Mesangial cell (primary cell): Measurements from ENCODE around the gene PARD3. TPM values are rescaled to one million over a fixed set of nuclear protein-coding genes. Genes with fewer than 3 reads are reported as not detected.

Source experiments
- total RNA-seq: library from RNA; depleted of rRNA; stranded (reverse); fragments of >200 nt; gene quantifications from 2 replicates; pipeline ENCODE4 v1.2.3, GENCODE V29; 2015

PARD3 gene
- total RNA-seq, result 44.6 and 56.0 TPM in 2 replicates

DNA sequence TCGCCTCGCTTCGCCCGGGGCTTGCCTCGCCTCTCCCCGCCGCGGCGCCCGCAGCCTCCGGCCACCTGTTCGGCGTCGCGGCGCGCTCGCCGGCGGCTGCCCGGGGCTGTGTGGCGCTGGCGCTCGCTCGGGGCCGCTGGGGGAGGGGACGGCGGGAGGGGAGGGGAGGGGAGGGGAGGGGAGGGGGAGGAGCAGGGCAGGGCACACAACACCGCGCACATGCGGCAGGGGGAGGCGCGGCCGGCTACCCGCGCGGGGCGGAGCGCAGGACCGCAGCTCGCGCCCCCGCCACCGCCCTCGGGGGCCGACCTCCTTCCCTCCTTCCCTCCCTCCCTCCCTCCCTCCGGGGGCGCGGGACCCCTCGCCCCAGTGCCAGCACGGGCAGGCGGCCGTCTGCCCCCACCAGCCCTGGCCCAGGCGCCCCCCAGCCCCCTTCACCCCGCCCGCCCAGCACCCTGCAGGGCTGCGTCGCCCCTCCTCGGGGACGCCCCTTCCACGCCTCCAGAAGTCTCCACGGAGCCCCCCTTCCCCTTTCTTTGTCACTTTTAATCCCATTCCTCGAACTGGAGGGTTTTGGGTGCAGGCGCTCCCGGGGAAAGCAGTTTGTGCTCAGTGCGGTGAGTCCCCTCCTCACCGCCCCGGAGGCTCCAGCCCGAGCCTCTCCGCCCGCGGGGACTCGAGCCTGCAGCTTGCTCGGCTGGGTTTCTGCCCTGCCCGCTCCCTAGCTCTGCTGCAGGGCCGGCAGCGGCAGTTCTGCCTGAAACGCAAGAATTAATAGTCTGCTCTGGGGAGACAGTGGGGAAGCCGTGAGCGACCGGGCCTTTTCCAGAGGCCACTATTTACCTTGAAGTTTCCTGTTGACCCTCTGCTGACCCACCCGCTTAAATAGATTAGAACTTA is at the start of gene PARD3:
TSS of gene PARD3 (minus strand) at position 112 of the 900 bp plus-strand sequence. CDS start 301 bp downstream, outside the sequence.

